ENCODE results near the gene OR13F1.

OR13F1 gene

DNA sequence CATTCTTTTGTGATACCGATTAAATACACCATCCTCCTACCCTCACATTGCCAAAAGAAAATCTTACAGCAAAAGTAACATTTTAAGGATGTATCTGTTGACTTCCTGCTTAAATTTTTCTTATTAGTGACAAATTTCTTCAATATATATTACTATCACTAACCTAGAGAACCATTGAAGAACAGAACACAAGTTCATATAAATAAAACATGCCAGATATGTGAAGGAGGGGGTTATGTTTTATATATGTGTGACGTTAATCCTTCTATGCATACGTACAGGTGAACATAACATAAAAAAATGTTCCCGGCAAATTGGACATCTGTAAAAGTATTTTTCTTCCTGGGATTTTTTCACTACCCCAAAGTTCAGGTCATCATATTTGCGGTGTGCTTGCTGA, at the start of gene OR13F1:
TSS of gene OR13F1 (plus strand) at position 301 of the 400 bp plus-strand sequence. CDS start at position 301, 0 bp downstream.
- in situ Hi-C loops (cut with HindIII; ENCODE audit: low sequenced_read_pairs), result no loop called here
- DNase-seq (ENCODE audit: low read depth, low spot score), result no peak
- no peak within 1 kb of the TSS for H3K4me3 ChIP-seq (ENCODE audit: low read depth, low read length)
- TF ChIP-seq CTCF (IDR thresholded peaks at IDR 0.05; ENCODE audit: low read depth, low read length), result no peak

- DNase-seq (ENCODE audit: low read depth, low spot score), result no peak
- H3K4me3 ChIP-seq (ENCODE audit: low read depth, low read length), result no peak overlapping the region
- in situ Hi-C loops (cut with HindIII; ENCODE audit: low sequenced_read_pairs), result no loop called here
- TF ChIP-seq CTCF (IDR thresholded peaks at IDR 0.05; ENCODE audit: low read depth, low read length), result no peak
These were observed 47.2 kb upstream of the OR13F1 start for GRCh38 chr9:104456831-104457230.

GRCh38 chr9:104463864-104464263, 40.2 kb upstream of the OR13F1 start:
- in situ Hi-C loops (cut with HindIII; ENCODE audit: low sequenced_read_pairs), result no loop called here
- no peak for DNase-seq (ENCODE audit: low read depth, low spot score)
- no peak for TF ChIP-seq CTCF (IDR thresholded peaks at IDR 0.05; ENCODE audit: low read depth, low read length)
- H3K4me3 ChIP-seq (ENCODE audit: low read depth, low read length), result no peak overlapping the region

DNA sequence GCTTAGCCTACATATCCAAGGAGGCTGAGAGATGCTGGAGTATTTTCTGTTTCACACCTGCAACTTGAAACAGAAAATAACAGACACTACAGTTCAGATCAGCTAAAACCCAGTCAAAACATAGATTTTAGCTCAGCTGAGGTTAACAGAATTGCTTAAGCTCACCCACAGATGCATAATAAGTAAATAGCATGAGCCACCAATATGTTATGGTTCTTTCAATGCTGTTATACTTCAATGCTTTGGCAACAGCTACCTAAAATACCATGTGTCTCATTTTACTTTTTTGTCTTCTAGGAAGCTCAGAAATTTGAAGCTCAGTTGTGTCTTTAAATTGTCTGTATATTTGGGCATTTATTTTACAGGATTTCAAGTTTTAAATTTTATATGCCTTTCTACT, 35.8 kb upstream of the OR13F1 start:
- no peak overlapping the region for H3K4me3 ChIP-seq (ENCODE audit: low read depth, low read length)
- no peak for TF ChIP-seq CTCF (IDR thresholded peaks at IDR 0.05; ENCODE audit: low read depth, low read length)
- no peak for DNase-seq (ENCODE audit: low read depth, low spot score)
- in situ Hi-C loops (cut with HindIII; ENCODE audit: low sequenced_read_pairs), result no loop called here

DNA sequence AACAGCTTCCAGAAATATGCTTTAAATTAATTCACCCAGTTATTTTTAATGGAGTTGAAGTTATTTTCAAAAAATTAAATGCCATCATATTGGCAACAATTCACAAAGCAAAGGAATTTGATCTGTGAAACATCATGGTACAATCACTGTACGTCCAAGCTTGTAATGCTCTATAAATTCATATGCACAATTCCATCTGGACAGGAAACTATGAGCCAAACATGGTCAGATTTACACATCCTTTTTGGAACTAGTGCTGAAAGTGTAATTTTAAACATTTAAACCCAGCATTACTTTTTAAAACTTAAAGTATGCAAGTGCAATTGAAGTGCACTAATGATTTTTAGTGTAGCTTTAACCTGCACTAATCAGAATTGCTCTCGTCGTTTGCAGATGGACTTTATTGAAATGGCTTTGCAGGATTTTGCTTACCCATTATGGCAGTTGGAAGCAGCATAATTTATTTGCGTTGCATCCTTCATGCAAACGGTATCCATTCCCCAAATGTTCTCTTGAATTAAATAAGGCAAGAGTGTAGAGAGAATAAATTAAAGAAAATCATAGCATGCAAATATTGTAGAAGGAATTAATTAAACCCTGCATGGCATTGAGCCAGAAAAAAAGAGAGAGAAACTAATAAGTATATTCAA, 21.0 kb upstream of the OR13F1 start:
- H3K4me3 ChIP-seq (ENCODE audit: low read depth, low read length), result no peak overlapping the region
- in situ Hi-C loops (cut with HindIII; ENCODE audit: low sequenced_read_pairs), result no loop called here
- no peak for TF ChIP-seq CTCF (IDR thresholded peaks at IDR 0.05; ENCODE audit: low read depth, low read length)
- DNase-seq (ENCODE audit: low read depth, low spot score), result no peak

DNA sequence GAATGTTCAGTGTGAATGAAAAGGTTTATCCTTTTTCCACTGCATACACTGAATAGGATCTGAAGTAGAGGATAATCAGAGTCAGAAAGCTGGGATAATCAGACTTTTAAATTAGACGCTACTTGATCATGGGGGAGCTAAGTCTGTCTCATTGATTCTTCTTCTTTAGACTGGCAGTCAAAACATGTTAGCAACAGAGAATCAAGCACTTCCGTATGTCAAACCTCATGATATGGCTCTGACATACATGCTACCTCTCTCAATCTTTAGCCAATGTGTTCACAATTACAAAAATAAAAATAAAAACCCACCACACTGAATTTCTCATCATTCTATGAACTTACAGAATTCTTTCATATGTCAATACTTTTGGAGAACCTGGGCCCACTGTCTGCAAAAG, 19.0 kb upstream of the OR13F1 start:
- in situ Hi-C loops (cut with HindIII; ENCODE audit: low sequenced_read_pairs), result no loop called here
- DNase-seq (ENCODE audit: low read depth, low spot score), result no peak
- no peak overlapping the region for H3K4me3 ChIP-seq (ENCODE audit: low read depth, low read length)
- TF ChIP-seq CTCF (IDR thresholded peaks at IDR 0.05; ENCODE audit: low read depth, low read length), result no peak
